ENCODE data around the gene PPFIBP2. TPM values are rescaled to one million over a fixed set of nuclear protein-coding genes. Genes with fewer than 3 reads are reported as not detected.

The PPFIBP2 gene
- total and polyA plus RNA-seq, 2 of the 13 experiments (the other 11 are each of a cell fraction or from before 2014, with no cell fraction given): 15.0 to 52.5 TPM

DNA sequence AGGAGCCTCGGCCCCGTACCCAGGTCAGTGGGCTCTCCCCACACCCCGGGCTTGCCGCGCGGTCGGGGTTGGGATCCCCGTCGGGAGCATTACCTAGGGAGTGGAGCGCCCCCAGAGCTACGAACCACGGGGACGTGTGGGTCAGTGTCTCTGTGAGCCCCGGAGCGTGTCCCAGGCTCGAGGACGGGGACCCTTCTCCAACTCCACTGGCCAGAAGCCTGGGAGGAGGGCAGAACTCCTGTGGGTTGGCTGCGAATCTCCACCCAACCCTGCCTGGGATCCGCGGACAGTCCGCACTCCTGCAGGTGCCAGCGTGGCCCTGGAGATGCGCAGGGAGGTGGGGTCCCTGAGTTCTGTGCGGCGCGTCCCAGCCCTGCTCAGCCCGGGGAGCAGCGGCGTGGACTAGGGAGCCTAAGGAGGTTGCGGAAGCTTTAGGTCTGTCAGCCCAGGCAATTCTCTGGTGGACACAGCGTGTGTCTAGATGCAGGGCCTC is 346 bp downstream of the PPFIBP2 start (continued):
- no peak for TF ChIP-seq SKI (IDR thresholded peaks at IDR 0.05; ENCODE audit: partially characterized antibody)
- TF ChIP-seq SP140L (CRISPR knock-in tag; IDR thresholded peaks at IDR 0.05; ENCODE audit: borderline replicate concordance): no peak
- TF ChIP-seq, protein P1, sequence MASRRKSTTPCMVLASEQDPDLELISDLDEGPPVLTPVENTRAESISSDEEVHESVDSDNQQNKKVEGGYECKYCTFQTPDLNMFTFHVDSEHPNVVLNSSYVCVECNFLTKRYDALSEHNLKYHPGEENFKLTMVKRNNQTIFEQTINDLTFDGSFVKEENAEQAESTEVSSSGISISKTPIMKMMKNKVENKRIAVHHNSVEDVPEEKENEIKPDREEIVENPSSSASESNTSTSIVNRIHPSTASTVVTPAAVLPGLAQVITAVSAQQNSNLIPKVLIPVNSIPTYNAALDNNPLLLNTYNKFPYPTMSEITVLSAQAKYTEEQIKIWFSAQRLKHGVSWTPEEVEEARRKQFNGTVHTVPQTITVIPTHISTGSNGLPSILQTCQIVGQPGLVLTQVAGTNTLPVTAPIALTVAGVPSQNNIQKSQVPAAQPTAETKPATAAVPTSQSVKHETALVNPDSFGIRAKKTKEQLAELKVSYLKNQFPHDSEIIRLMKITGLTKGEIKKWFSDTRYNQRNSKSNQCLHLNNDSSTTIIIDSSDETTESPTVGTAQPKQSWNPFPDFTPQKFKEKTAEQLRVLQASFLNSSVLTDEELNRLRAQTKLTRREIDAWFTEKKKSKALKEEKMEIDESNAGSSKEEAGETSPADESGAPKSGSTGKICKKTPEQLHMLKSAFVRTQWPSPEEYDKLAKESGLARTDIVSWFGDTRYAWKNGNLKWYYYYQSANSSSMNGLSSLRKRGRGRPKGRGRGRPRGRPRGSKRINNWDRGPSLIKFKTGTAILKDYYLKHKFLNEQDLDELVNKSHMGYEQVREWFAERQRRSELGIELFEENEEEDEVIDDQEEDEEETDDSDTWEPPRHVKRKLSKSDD (CRISPR knock-in tag; IDR thresholded peaks at IDR 0.05; ENCODE audit: low read depth): no peak
- TF ChIP-seq, protein P2, sequence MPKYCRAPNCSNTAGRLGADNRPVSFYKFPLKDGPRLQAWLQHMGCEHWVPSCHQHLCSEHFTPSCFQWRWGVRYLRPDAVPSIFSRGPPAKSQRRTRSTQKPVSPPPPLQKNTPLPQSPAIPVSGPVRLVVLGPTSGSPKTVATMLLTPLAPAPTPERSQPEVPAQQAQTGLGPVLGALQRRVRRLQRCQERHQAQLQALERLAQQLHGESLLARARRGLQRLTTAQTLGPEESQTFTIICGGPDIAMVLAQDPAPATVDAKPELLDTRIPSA (CRISPR knock-in tag; IDR thresholded peaks at IDR 0.05; ENCODE audit: borderline replicate concordance): no peak
- peak; percentile 72; the same call in 1 of the 2 replicates for TF ChIP-seq HDAC1 (CRISPR knock-in tag; IDR thresholded peaks at IDR 0.05)
- TF ChIP-seq GTF2F1 (IDR thresholded peaks at IDR 0.05; ENCODE audit: low read length): no peak
- no peak for TF ChIP-seq U2AF1 (optimal IDR thresholded peaks at IDR 0.05; ENCODE audit: low read depth, low read length)
- TF ChIP-seq MAFK (conservative IDR thresholded peaks at IDR 0.05 in 1 of 2, IDR thresholded peaks at IDR 0.05 in 1 of 2; ENCODE audit: low read length in 2 of 2): no peak
- no peak for TF ChIP-seq RFXANK (CRISPR knock-in tag; IDR thresholded peaks at IDR 0.05)
- no peak for TF ChIP-seq ZNF354B (CRISPR knock-in tag; IDR thresholded peaks at IDR 0.05)
- TF ChIP-seq ZNF75D (CRISPR knock-in tag; IDR thresholded peaks at IDR 0.05; ENCODE audit: borderline replicate concordance): no peak
- TF ChIP-seq, protein P3, sequence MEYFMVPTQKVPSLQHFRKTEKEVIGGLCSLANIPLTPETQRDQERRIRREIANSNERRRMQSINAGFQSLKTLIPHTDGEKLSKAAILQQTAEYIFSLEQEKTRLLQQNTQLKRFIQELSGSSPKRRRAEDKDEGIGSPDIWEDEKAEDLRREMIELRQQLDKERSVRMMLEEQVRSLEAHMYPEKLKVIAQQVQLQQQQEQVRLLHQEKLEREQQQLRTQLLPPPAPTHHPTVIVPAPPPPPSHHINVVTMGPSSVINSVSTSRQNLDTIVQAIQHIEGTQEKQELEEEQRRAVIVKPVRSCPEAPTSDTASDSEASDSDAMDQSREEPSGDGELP (IDR thresholded peaks at IDR 0.05; ENCODE audit: borderline replicate concordance, low read depth): no peak
- peak; percentile 71 for TF ChIP-seq ARNTL (CRISPR knock-in tag; IDR thresholded peaks at IDR 0.05)
- TF ChIP-seq, protein P4, sequence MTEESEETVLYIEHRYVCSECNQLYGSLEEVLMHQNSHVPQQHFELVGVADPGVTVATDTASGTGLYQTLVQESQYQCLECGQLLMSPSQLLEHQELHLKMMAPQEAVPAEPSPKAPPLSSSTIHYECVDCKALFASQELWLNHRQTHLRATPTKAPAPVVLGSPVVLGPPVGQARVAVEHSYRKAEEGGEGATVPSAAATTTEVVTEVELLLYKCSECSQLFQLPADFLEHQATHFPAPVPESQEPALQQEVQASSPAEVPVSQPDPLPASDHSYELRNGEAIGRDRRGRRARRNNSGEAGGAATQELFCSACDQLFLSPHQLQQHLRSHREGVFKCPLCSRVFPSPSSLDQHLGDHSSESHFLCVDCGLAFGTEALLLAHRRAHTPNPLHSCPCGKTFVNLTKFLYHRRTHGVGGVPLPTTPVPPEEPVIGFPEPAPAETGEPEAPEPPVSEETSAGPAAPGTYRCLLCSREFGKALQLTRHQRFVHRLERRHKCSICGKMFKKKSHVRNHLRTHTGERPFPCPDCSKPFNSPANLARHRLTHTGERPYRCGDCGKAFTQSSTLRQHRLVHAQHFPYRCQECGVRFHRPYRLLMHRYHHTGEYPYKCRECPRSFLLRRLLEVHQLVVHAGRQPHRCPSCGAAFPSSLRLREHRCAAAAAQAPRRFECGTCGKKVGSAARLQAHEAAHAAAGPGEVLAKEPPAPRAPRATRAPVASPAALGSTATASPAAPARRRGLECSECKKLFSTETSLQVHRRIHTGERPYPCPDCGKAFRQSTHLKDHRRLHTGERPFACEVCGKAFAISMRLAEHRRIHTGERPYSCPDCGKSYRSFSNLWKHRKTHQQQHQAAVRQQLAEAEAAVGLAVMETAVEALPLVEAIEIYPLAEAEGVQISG (CRISPR knock-in tag; IDR thresholded peaks at IDR 0.05): no peak; the same call in 1 of the 2 replicates
- TF ChIP-seq IRX3 (CRISPR knock-in tag; IDR thresholded peaks at IDR 0.05; ENCODE audit: borderline replicate concordance, low read depth): 0 out of 2 replicates have a peak, but pooled peaks have one; percentile 54
- TF ChIP-seq ZNF572 (CRISPR knock-in tag; IDR thresholded peaks at IDR 0.05): no peak
- peak; percentile 38 for TF ChIP-seq ZFX (CRISPR knock-in tag; IDR thresholded peaks at IDR 0.05; ENCODE audit: low read depth)
- TF ChIP-seq SRSF4 (IDR thresholded peaks at IDR 0.05; ENCODE audit: low read depth, low read length, poor library complexity, severe bottlenecking): no peak
- TF ChIP-seq ZNF577 (CRISPR knock-in tag; IDR thresholded peaks at IDR 0.05; ENCODE audit: borderline replicate concordance, low read depth): no peak
- TF ChIP-seq NR3C1 (CRISPR knock-in tag; IDR thresholded peaks at IDR 0.05): no peak
- peak; percentile 65 for TF ChIP-seq ZNF883 (CRISPR knock-in tag; IDR thresholded peaks at IDR 0.05; ENCODE audit: not compliant biosample characterization)
